EL (cell line): ENCODE data around the gene NISCH.

Source experiments
- DNase-seq: peaks from one replicate; pipeline ENCODE4 v3.0.0-alpha.2; 2016

Gene NISCH

GRCh38 chr3:52527732-52528585 lies 72.6 kb downstream of the NISCH start:
- no peak for DNase-seq

GRCh38 chr3:52528586-52529375 lies 73.4 kb downstream of the NISCH start:
- no peak for DNase-seq

DNA sequence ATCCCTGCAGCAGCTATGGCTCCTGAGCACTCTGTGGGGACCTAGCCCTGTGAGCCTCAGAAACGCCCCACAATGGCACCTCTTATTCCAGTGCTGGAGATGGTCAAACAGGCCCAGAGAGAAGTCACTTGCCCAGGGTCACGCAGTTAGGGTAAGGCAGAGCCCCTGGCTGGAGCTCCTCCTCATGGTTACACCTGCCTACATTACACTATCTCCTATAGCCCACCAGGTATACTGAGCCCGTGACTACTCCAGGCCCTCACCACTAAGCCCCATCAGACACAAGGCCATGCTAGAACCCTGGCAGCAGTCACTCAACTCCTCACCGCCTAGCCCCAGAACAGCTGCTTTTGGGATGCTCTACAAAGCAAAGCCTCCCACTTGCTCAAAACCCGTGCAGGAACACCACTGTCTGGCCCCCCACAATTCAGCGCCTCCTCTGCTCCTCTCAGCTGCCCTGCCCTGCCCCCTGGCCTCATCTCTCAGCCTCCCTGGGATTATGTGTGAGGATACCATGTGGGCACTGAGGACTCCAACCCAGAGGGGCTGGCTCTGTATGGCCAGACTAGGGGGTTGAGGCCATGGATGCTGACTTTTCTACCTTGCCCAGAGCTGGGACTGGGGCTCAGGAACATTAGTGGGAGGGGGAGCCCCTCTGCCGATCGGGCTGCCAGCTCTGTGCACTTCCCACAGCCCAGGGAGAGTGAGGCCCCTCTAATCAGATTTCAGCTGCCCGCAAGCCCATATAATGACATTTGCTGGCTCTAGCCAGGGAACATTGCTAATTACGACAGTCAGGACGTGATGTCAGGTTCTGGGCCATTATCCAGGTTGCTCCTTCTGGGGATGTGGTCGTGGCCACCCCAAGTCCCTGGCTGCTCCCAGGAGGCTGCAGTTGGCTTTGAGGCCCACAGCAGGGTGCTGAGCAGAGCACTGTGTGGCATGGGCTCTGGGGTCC lies 74.3 kb downstream of the NISCH start:
- DNase-seq, result no peak

DNA sequence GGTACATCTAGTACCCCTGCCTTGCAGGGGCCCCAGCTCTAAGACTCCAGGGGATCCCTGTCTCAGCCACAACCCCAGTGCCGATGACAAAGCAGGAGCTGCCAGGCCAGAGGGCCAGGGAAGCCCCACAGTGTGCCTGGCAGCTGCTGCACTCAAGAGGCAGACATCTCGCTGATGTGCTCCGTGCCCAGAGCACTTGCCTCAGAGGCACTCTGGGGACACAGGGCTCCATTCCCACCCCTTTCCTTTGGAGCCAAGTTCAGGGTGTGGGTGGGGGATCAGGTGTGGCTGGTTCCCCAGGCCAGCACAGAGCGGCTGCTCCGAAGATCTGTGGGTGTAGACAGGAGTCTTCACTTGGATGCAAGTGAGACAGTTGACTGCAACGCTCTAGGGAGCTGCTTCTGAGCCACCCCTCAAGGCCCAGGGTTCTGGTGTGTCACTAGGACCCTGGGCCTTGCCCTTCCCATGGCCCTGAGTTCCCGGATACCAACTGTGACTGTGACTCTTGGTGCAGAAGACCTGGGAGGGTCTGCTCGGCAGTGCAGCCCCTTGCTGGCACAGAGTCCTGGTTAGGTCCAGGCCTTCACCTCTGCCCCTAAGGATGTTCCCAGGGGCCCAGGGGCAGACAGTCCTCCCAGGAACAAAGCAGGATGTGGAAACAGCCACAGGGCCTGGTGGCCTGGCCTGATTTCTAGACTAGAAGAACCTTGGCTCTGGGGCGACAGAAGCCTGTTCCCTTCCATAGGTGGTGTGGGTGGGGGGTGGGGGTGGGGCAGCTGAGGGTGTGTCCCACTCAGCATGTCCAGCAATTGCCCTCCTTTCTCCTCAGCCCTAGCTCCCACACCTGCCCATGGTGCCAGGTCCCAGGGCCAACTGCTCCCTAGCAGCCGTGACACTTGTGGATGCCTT lies 75.8 kb downstream of the NISCH start:
- DNase-seq, result no peak

DNA sequence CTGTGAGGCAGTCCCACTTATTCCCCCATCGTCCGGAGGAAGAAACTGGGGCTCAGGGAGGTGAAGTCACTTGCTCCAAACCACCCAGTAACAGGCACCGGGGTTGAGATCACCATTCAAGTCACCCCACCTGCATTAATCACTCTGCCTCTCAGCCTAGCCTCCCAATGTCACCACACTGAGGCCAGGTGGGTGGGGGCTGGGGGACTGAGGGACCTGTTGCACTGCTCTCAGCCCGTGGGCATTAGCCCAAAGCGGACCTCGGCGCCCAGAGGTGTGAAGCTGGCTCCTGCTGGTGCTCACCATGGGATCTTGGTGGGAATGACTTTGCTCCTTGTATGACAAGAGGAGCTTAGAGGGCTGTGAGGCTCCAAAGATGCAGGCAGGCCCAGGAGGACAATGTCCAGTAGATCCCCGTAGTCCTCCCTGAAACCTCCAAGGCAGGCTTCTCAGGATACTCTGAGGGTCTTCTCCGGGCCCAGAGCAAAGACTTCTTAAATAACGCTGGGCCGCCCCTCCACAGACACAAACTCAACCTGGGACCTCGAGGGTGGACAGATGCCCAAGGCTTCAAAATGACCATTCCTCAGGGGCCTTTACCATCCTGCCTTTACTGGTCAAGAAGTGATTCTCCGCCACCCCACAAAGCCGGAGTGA lies 76.6 kb downstream of the NISCH start:
- DNase-seq, result no peak

GRCh38 chr3:52532517-52532837 lies 77.1 kb downstream of the NISCH start:
- peak; percentile 74 for DNase-seq

DNA sequence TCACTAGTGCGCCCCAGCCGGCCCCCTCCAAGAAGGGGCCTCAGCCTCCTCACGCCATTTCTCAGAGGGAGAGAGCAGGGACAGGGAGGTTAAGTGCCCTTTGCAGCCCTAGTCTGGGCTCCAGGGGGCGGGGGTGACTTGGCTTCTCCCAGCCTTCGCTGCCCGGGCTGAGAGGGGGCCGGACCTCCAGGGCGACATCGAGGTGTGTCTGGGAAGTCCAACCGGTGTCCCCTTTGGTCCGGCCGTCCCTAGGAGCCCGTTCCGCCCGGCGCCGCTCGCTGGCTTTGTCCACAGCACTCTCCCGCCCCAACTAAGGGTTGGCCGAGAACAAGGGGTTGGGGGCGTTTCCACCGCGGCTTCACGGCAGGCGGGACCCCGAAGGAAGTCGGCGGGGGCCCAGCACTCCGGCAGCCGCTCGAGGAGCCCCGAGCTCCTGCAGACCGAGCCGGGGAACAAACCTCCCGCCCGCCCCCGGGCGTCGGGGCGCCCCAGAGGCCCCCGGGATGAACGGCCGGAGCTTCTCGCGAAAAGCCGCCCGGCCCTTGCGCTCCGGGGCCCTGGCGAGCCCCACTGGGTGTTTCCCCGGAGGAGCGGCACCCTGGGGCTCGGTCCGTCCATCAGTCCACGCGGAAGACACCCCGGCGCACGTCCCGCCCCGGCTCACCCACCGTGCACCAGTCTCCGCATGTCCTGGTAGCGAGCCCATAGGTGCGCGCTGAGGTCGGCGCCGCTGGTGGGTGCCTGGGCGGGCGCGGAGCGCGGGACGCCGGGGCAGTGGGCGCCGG lies 77.6 kb downstream of the NISCH start:
- peak; percentile 26 for DNase-seq

DNA sequence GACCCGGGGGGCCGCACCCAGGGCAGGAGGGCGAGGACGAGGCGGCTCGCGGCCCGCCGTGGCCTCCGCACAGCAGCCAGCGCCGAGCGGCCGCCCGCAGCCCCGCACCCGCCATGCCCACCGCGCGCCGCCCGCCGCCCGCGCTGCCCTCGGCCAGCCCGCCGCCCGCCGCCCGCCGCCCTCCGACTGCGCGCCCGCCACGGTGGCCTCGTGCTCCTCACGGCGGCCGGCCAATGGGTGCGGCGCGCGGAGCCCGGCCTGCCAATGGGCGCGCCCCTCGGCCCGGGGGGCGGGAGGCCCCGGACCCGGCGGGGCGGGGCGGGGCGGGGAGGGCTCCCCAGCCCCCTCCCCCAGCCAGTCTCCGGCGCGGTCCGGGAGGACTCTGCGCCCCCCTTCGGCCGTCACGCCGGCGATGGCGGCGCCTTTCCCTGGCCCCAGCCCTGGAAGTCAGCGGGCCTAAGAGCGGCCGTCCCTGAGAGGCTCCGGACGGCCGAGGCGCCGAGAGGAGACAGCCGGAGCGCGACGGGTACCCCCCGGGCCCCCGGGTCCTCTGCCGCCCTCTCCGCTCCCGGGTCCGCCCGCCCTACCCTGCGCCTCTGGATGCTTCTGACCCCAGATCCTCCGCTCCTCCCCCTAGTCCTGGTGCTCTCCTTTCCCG lies 78.3 kb downstream of the NISCH start, which contains the start of gene NT5DC2:
NT5DC2 (minus strand) TSS at position 235 of the 658 bp plus-strand sequence; CDS start at position 115, 120 bp downstream.
- peak; percentile 80 for DNase-seq

GRCh38 chr3:52534281-52535183 lies 79.1 kb downstream of the NISCH start:
- DNase-seq, result peak; percentile 60

- DNase-seq, result no peak
These were observed 80.2 kb downstream of the NISCH start for GRCh38 chr3:52535411-52536111.

- DNase-seq, result no peak
These were observed 80.6 kb downstream of the NISCH start for GRCh38 chr3:52536112-52536368.

DNA sequence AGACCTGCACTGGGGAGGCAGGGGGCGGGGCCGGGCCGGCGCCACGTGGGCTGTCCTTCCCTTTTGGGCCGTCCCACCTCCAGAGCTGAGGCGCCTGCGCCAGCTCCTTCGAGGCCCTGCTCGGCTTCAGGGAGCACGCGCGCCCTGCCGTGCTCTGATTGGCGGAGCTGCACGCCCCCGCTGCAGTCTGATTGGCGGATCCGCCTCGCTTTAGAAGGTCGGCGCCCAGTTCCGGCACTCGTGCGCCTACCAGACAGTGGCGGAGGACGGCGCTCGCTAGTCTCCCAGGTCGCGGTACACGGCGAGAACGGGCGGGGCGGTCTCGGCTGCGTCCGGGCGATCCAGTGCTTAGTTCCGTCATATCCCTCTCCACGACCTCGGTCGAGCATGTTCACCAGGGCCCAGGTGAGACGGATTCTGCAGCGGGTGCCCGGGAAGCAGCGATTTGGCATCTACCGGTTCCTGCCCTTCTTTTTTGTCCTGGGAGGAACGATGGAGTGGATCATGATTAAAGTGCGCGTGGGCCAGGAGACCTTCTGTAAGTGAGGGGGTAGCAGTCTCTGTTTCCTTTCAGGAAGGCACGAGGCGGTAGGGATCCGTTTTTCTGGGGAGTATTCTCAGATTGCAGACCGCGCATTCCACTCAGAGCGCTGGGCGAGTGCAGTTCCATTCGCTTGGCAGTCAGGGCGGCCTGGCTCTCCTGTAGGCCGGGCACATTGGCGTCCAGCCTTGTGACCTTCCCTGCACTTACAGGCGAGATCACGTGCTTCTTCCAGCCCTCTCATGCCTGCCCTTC lies 81.2 kb downstream of the NISCH start, which contains the start of gene UQCC5:
UQCC5 (plus strand) TSS at position 237 of the 796 bp plus-strand sequence; CDS start at position 388, 151 bp downstream.
- peak; percentile 98 for DNase-seq

- DNase-seq, result no peak
These were observed 81.8 kb downstream of the NISCH start for GRCh38 chr3:52537165-52537620.

DNA sequence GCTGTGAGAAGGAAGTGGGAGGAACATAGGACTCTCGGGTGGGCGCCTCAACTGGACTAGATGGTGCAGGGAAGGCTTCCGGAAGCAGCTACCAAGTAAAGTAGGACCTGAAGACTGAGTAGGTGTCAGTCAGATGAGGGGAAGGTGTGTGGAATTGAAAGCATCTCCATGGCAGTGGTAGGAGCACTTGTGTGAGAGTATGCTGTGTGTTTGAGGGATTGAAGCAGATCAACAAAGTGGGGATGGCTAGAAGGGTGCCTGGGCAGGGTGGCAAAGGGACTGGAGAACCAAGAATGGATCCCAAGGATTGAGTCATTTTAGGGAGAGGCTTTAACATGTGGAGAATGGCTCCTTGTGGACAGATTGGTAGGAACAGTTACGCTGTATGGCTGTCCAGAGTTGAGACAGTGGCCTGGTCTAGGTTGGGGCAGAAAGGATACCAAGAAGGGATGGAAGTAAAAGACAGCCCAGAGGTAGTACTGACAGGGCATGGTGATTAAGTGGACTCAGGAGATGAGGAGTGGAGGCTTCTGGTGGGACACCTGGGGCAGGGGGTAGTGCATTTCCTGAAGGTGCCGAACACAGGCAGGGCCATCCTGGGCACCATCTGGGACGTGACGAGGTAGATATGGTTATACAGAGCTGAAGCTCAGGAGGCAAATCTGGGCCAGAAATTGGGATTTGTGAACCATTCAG lies 82.5 kb downstream of the NISCH start:
- no peak for DNase-seq

- DNase-seq, result no peak
These were observed 83.7 kb downstream of the NISCH start for GRCh38 chr3:52539010-52539653.

DNA sequence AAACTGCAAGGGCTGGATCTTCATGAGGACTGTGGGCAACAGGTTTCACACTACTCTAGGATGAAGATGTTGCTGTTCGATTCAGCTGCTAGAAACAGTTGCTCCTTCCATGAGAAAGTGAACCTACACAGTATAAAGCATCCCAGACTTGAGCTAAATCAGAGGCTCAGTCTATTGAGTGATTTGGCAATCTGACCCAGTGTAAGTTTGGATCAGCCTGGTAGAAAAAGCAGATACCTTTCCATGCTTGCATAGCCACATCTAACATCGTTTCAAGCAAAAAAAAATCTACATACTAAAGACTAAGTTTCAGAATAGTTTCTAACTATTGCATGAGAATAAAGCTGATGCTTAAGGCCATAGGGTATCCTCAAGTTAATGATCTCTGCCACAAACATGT lies 85.6 kb downstream of the NISCH start:
- no peak for DNase-seq
